Ishikawa (cell line): ENCODE results near the gene MYLK3.

Experiments used
- CEBPB ChIP-seq: IDR thresholded peaks from 2 replicates; pipeline ENCODE4 v1.6.1; 2012
- CREB1 ChIP-seq: IDR thresholded peaks from 2 replicates; pipeline ENCODE4 v1.6.1; 2012; ENCODE audit warnings: low read depth
- EGR1 ChIP-seq: IDR thresholded peaks from 2 replicates; pipeline ENCODE4 v1.6.1; 2012
- EP300 ChIP-seq: IDR thresholded peaks from 2 replicates; pipeline ENCODE4 v1.6.1; 2012; ENCODE audit warnings: borderline replicate concordance
- FOXM1 ChIP-seq: IDR thresholded peaks from 2 replicates; pipeline ENCODE4 v1.6.1; 2012; ENCODE audit warnings: low read depth, borderline replicate concordance
- MAX ChIP-seq: IDR thresholded peaks from 2 replicates; pipeline ENCODE4 v1.6.1; 2012
- NFIC ChIP-seq: IDR thresholded peaks from 2 replicates; pipeline ENCODE4 v1.6.1; 2012
- RAD21 ChIP-seq: IDR thresholded peaks from 2 replicates; pipeline ENCODE4 v1.6.1; 2012; ENCODE audit warnings: low read depth
- TAF1 ChIP-seq: IDR thresholded peaks from 2 replicates; pipeline ENCODE4 v1.6.1; 2012; ENCODE audit warnings: low read depth, mild to moderate bottlenecking
- TCF12 ChIP-seq: IDR thresholded peaks from 2 replicates; pipeline ENCODE4 v1.6.1; 2012; ENCODE audit warnings: low read depth
- TEAD4 ChIP-seq: IDR thresholded peaks from 2 replicates; pipeline ENCODE4 v1.6.1; 2012
- USF1 ChIP-seq: IDR thresholded peaks from 2 replicates; pipeline ENCODE4 v1.6.1; 2012
- YY1 ChIP-seq: IDR thresholded peaks from 2 replicates; pipeline ENCODE4 v1.6.1; 2012; ENCODE audit warnings: low read depth
- ZBTB7A ChIP-seq: IDR thresholded peaks from 2 replicates; pipeline ENCODE4 v1.6.1; 2012; ENCODE audit warnings: low read depth
- TF ChIP-seq, protein P1 (sequence below): IDR thresholded peaks from 2 replicates; pipeline ENCODE4 v1.6.1; 2012; ENCODE audit warnings: low read depth, mild to moderate bottlenecking

The MYLK3 gene

GRCh38 chr16:46730801-46731690, 17.1 kb downstream of the MYLK3 start:
- no peak for TF ChIP-seq TEAD4
- no peak for TF ChIP-seq CREB1
- TF ChIP-seq YY1 = no peak
- TF ChIP-seq RAD21 = no peak
- TF ChIP-seq TAF1 = no peak
- no peak for TF ChIP-seq NFIC
- TF ChIP-seq, protein P1, sequence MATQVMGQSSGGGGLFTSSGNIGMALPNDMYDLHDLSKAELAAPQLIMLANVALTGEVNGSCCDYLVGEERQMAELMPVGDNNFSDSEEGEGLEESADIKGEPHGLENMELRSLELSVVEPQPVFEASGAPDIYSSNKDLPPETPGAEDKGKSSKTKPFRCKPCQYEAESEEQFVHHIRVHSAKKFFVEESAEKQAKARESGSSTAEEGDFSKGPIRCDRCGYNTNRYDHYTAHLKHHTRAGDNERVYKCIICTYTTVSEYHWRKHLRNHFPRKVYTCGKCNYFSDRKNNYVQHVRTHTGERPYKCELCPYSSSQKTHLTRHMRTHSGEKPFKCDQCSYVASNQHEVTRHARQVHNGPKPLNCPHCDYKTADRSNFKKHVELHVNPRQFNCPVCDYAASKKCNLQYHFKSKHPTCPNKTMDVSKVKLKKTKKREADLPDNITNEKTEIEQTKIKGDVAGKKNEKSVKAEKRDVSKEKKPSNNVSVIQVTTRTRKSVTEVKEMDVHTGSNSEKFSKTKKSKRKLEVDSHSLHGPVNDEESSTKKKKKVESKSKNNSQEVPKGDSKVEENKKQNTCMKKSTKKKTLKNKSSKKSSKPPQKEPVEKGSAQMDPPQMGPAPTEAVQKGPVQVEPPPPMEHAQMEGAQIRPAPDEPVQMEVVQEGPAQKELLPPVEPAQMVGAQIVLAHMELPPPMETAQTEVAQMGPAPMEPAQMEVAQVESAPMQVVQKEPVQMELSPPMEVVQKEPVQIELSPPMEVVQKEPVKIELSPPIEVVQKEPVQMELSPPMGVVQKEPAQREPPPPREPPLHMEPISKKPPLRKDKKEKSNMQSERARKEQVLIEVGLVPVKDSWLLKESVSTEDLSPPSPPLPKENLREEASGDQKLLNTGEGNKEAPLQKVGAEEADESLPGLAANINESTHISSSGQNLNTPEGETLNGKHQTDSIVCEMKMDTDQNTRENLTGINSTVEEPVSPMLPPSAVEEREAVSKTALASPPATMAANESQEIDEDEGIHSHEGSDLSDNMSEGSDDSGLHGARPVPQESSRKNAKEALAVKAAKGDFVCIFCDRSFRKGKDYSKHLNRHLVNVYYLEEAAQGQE = no peak
- no peak for TF ChIP-seq CEBPB
- no peak for TF ChIP-seq EGR1
- no peak for TF ChIP-seq ZBTB7A
- TF ChIP-seq FOXM1 = no peak
- TF ChIP-seq USF1 = no peak
- TF ChIP-seq EP300 = no peak
- TF ChIP-seq MAX = no peak
- TF ChIP-seq TCF12 = no peak

DNA sequence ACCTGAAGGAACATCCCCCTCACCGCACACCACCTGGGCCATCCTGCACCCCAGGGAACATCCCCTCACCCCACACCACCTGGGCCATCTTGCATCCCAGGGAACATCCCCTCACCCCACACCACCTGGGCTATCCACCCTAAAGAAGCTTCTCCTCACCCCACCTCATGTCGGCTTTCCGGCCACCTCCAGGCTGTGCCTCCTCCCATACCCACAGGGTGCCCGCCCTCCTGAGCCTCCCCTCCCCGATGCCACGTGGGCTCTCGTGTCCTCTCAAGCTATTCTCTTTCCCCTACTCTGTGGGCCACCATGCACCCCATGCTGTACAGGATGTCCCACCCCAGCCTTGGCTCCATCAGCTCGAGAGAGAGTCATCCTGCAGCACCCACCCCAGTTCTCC, 18.0 kb downstream of the MYLK3 start:
- no peak for TF ChIP-seq CREB1
- TF ChIP-seq USF1 = no peak
- TF ChIP-seq MAX = no peak
- TF ChIP-seq YY1 = no peak
- TF ChIP-seq TEAD4 = no peak
- no peak for TF ChIP-seq EGR1
- TF ChIP-seq ZBTB7A = no peak
- TF ChIP-seq CEBPB = no peak
- no peak for TF ChIP-seq TAF1
- TF ChIP-seq NFIC = no peak
- TF ChIP-seq, protein P1 = no peak
- no peak for TF ChIP-seq FOXM1
- TF ChIP-seq TCF12 = no peak
- TF ChIP-seq EP300 = no peak
- TF ChIP-seq RAD21 = no peak

DNA sequence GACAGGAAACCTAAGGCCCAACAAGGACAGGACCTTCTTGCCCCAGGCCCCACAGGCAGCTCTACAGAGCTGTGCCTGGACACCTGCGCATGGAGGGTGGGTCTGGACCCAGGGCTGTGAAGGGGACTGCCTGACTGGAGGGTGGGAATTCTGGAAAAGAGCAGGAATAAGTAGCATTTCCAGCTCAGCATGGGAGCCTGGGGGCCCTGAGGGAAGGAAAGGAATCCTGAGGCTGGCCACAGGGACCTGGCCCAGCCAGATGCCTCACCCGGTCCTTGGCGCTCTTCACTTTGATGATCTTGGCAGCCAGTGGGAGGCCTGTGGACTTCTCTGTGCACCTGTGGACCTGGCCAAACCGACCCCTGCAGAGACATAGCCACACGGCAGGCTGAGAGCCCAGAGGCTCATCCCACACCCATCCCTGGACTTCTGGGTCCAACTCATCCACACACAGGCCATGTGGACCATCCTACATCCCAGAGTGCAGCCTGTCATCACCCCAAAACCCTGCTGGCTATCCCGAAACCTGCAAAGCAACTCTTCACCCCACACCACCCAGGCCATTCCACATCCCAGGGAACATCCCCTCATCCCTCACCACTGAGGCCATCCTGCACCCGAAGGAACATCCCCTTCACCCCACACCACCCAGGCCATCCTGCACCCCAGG, 18.7 kb downstream of the MYLK3 start:
- no peak for TF ChIP-seq MAX

GRCh38 chr16:46728806-46729205, 19.3 kb downstream of the MYLK3 start:
- TF ChIP-seq ZBTB7A (no peak), TCF12 (no peak), TAF1 (no peak), USF1 (no peak), MAX (no peak), TEAD4 (no peak), EP300 (no peak), CREB1 (no peak), YY1 (no peak), EGR1 (no peak)
- TF ChIP-seq, protein P1 = no peak
